Measurements from ENCODE around the gene PPP2R5E.
A peak's percentile ranks its signal among the peaks of the same experiment; 100 is the strongest.
"Not testable (repeated sequence)": the region's sequence is repeated elsewhere in the genome, so short reads cannot be mapped to it uniquely, and the experiment has no call there.

Gene PPP2R5E

DNA sequence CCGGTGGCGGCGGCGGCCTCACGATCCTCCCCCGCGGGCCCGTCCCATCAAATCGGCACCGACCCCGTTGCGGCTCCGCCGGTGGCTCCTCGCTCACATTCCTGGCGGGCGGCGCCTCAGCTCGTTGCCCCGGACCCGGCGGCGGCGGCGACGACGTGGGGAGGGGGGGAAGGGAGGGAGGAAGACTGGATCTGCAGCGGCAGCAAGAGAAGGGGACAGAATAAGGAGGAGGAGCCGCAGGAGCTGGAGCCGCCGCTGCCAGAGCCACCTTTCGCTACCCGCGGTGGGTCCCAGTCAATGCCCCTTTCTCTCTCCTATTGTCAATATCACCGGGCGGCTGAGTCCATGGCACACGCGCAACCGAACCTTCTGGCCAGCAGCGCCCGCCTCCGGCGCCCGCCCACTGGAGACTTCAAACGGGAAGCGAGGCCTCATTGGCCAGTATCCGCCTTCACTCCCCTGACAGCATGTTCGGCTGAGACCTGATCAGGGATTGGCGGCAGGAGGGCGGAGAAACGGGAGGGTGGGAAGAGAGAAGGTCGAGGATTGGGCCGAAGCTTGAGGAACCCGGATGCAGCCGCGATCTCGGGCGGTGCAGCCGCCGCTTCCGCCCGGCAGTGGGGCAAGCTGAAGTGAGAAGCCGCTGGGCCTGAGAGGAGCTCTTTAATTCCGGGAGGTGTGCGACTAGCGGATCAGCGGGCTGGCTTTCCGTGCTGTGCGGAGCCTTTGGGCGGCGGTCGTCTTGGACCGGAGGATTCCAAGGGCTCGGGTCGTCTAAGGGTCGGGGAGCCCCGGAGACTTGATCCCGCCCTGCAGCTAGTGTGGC is at the start of gene PPP2R5E:
Gene PPP2R5E, minus strand, starts transcription at position 378 of the 826 bp plus-strand sequence. CDS start 3,692 bp downstream, outside the sequence.
- peak; percentile 97 for DNase-seq

DNA sequence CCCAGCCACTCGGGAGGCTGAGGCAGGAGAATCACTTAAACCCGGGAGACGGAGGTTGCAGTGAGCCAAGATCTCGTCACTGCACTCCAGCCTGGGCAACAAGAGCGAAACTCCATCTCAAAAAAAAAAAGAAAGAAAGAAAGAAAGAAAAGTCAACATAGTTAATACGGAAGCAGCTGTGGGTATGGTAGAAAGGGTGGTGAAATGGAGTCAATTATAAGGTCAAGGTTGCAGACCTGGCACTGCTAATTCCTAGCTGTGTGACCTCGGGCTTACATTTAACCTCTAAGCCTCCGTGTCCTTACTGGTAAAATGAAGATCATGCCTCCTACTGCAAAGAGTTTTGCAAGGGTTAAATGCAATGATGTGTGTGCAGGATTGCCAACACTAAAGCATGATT is 39.9 kb upstream of the PPP2R5E start:
- not testable (repeated sequence) for DNase-seq

DNA sequence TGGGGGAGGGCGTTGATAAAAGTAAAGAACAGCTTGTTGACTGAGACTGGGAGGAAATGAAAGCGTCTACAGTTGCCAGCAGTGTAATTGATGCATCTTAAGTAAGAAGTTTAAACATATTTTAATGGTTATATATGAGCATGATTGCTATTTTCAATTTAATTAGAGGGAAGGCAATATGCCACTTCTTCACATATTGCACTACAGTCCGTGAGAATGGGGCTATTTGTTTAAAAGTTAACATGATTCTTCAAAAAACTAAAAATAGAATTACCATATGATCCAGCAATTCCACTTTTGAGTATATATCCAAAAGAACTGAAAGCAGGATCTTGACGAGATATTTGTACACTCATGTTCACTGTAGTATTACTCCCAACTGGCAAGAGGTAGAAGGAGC is 38.3 kb upstream of the PPP2R5E start:
- no peak for DNase-seq

DNA sequence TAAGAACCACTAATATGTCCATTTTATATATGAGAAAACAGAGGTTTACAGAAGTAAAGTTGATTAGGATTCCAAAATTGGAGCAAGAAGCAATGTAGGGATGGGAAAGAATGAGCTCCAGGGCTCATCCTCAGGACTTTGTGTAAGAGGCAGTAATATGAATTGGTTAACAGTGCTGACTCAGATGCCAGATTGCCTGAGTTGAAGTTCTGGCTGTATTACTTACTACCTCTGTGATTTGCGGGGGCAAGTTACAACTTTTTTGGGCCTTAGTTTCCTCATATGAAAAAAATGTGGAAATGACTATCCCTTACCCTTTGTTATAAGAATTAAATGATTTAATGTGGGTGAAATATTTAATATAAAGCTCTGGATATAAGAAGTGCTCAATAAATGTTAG is 35.1 kb upstream of the PPP2R5E start:
- DNase-seq: no peak

DNA sequence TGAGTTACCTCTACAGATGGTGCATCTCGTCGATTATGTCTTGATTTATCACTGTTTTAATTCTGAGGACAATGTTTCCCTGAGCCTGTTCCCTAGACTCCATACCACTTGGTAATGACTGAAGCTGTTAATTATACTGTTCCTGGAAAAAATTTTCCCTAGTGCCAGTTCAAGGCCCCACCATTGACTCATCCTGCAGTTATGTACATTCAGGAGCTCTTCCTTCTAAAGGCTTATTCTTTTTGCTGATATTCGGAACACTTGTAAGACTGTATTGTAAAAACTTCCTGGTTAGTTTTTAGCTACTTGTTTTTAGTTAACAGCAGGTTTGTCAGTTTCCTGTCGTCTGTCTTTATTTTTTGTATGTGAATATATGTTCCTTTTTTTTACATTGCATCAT is 30.4 kb upstream of the PPP2R5E start:
- DNase-seq: no peak

DNA sequence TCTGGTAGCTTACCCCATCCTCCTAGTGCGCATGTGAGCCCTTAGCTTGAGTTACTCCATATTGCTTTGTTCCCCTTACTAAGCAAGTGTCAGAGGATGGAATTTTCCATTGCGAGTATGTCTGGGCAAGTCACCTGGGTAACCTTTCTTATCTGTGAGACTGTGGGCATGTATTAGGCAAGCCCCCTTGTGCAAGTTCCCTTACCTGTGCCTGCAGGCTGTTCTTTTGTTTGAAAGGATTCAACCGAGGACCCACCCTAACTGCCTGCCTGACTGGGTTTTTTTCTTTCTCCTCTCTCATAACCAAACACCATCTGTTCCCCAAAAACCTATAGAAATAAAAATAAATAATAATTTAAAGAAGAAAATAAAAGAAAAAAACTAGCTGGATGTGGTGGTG is 22.3 kb upstream of the PPP2R5E start:
- no peak for DNase-seq

DNA sequence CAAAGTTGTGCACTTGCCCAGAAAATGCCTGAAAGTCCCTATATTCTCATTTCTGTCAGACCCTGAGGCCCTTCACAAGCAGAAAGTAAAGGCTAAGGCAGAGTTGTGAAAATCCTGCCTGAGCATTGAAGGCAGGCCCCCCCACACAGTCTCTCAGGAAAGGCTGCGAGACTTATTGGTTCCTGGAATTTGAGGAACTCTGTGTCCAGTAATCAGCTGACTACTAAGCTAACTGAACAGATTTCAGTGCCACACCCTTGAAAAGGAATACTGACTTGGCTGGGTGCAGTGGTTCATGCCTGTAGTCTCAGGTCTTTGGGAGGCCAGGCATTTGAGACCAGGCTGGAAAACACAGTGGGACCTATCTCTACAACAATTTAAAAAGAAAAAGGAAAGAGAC is 21.1 kb upstream of the PPP2R5E start:
- DNase-seq: no peak

DNA sequence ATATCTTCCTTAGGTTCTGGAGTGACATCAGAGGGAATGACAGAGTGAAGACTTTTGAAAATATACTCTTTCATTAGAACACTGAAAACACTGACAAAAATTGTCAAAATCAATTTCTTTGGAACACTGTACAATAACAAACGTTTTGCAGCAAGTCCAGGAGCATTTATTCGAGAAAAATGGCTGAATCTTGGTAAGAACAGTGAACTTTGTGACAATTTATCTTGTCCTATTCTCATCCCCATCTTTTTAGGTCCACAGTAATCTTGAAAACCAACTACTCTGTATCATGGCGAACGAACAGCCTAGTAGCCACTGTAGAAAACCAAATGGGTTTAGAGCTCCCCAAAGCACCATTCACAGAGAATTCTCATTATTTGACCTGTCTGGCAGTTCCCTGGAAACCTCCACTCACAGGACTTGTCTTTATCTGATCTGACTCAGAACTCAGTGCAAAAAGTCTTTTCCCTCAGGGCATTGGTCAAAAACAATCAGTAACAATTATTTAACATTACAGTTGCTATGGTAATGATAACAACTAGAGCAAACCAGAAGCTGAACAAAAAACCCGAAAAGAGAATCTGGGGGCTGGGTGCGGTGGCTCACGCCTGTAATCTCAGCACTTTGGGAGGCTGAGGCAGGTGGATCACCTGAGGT is 20.3 kb upstream of the PPP2R5E start:
- DNase-seq: peak; percentile 53

DNA sequence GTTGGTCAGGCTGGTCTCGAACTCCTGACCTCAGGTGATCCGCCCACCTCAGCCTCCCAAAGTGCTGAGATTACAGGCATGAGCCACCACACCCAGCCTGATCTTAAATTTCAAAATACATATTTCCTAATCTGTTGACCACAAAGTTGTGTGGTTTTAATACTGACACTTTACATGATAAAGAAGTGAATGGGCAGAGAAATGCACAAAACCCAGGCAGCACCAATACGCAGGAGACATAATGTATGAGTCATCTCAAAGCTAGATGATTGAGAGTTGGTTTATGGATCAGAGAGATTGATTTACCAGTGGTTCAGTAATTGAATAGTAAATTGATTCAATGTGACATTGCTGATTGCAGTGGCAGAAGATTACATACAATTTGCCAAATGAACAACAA is 19.2 kb upstream of the PPP2R5E start:
- DNase-seq: no peak

DNA sequence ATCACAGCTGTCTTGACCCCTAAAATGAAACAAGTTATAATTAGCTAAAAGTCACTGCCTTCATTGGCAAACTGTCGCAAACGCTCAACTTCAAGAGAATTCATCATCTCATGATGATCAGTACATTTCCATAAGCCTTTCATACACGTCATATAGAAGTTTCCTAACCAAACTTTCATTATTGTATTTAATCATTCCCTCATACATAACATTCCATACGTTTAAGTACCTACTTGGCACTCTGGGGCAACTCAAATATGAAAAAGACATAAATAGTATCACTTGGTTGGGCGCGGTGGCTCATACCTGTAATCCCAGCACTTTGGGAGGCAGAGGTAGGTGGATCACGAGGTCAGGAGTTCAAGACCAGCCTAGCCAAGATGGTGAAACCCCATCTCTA is 12.4 kb upstream of the PPP2R5E start:
- no peak for DNase-seq

DNA sequence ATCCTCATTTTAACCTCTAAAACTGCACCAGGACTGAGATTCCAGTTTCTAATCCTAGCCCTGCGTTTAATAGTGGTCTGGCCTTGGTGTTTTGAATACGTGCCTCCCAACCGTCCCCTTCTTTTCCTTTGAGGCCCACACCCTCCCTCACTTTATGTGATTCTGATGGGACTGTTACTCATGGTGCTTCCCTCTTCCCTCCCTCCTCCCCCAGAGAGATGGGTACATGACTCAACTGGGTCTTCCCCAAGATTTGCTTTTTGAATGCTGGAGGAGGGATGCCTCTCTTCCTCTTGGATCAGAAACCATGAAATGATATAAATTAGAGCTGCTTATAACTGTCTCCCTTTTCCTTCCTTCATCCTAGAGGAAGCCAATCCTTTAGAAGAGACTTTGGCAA is 8.2 kb upstream of the PPP2R5E start:
- no peak for DNase-seq

DNA sequence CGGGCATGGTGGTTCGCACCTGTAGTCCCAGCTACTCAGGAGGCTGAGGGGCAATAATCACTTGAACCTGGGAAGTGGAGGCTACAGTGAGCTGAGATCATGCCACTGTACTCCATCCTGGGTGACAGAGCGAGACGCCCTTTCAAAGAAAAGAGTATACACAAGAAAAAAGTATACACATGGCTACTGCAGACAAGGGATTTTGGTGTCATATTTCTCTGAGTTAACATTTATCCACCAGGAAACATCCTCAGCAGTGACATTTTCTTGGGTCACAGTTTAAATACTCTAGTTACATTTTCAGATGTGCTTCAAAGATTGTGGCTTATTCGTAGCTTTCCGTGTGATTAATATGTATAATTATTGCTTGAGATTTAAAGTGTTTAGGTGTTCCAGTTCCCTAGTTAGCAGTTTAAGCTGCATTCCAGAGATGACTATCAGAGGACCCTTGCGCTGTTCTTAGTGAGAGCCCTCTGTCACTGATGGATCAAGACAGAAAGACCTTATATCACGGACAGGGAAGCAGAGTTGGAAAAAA is 4.7 kb upstream of the PPP2R5E start:
- no peak for DNase-seq

DNA sequence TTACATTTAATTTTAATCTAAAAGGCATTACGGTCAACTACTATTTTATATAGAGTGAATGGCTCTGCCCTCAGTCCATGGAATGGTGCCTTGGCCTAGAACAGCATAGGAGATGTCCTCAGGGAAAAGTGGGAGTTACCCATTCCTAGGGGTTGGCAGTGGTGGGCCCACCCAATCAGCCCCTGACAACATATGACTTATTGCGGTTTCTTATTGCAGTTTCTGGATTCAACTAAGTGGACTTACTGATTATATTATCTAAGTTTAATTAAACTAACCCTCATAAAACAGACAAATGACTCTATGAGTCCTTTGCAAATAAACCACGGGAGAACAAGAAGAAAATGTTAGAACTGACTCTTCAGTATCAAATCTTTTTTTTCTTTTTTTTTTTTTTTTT is 2.3 kb upstream of the PPP2R5E start:
- DNase-seq: no peak

DNA sequence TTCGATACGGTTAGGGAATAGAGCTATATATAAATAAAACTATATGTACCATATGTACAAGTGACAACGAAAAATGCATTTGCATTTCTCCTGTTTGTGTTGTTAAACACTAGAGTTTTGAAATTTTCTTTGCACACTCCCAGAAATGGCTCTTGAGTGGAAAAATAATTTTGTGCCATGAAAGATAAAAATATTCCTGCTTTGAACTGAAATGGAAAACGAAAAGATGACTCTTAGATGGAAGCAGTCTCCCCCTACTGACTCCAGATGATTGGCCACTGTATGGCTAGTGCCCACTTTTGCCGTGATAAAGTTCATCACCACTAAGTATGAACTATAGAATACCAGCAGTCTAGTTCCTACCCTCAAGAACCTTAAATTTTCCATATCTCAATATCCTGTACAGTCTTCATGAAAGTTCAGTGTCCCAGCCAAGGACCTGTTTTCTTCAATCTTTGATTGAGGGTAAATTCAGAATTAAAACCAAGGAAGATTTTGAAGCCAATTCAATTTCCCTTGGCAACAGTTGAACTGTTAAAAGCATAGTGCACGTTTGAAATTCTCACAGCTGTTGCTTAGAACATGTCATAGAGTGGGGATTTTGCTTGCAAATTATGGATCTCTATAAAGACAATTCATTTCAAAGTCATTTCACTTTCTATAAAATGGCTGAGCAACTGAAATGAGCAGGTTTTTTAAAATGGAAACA is 1.6 kb upstream of the PPP2R5E start:
- DNase-seq: no peak

DNA sequence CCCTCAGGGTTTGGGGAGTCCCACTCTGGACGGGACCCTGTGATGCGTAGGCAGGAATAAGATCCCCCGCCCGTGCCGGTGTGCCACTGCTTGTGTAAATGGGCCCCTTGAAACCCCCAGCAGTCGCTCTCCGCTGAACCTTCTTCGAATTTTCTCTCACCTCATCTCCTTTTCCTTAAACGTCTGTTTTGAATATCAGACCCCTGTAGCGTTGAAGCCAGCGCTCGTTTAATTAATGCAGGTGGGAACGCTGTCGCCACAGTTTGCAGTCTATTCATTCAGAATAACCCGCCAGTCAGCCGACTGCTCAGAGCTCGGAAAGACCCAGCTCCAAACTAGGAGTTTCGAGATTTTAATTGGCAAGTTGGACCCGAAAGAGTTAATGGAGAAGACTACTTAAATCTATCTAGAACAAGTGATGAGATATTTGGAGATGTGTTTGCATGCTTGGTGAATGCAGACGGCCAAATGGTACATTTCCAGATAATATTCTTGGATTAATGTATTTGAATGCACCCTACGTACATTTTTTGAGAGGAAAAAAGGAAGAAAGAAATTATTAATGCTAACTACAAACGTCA is 739 bp upstream of the PPP2R5E start:
- no peak for DNase-seq

DNA sequence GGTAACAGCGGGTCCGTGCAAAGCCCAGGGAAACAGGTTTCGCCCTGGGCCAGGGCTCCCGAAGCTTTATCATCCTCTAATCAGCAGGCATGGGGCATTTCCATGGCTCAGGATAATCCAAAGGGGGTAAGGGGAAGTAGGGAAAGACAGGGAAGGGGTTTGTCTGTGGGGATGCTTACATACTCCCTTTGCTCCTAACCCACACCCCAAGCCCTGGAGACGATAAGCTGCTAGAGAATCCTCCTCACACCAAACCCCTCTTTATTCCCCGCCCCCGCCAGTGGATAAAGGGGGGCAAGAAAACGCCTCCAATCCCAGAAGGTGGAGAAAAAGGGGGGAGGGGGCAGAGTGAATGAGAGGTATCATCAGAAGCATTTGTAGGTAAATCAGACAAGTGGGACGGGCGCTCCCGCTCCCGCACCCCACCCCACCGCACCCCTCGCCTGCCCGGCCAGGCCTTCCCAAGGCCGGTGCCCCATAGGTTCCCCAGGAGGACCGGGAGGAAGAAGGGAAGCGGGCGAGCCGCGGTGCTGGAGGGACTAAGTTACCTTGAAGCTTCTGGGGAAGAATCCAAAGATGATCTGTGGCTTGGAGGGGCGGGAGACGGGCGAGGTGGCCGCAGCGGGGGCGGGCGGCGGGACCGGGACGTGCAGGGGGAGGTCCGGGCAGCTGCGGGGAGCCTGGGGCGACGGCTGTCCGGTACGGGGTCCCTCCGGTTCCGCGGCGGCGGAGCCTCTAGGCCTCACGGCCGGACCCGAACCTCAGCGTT is 762 bp downstream of the PPP2R5E start:
- DNase-seq: no peak

DNA sequence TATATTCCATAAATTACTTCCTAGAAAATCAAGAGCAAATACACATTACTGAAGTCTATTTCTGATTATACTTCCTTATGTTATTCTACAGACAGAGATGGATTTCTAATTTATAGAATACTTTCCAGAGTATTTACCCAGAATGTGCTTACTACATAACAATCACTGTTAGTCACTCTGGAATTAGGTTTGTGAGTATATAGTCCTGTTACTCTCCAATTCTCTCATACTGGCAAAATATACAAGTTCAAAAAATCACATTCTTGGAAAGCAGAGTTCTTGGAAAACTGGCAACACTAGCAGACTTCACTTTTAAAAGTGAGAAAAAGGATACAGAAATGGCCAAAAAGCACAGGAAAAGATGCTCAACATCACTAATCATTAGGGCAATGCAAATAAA is 7.3 kb downstream of the PPP2R5E start:
- no peak for DNase-seq

DNA sequence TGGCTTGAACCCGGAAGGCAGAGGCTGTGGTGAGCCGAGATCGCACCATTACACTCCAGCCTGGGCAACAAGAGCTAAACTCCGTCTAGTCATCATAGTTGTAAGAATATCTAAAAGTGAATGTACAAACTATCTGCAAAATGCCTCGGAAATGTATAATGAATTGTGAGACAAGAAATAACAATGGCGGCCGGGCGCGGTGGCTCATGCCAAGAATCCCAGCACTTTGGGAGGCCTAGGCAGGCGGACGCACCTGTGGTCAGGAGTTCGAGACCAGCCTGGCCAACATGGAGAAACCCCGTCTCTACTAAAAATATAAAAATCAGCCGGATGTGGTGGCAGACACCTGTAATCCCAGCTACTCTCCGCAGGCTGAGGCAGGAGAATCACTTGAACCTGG is 9.7 kb downstream of the PPP2R5E start:
- no peak for DNase-seq

DNA sequence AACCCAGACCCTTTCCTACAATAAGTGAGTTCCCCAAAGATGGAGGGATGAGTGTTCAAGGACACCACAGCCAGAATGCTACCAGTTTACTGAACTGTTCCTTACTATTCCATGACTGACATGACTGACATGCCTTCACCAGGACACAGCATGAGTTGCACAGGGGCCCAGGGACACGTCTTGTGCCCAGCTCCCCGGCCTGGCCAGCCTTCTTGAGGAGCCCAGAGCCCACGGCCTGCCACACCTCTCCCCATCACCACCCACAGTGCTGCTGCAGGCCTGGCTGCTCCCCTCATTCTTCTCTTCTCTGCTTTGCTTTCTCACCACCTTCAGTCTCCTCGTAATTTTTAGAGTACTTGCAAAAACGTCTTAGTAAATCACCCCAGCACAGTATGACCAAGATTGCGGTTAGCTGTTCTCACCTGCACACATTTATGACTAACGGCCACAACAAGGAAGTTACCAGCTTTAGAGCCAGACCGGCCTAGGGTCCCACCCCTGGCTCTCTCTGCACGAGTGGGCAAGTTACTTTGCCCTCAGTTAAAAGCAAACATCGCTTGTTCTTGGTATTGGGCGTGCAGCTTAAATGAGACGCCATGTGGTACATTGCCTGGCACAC is 18.5 kb downstream of the PPP2R5E start:
- DNase-seq: no peak

DNA sequence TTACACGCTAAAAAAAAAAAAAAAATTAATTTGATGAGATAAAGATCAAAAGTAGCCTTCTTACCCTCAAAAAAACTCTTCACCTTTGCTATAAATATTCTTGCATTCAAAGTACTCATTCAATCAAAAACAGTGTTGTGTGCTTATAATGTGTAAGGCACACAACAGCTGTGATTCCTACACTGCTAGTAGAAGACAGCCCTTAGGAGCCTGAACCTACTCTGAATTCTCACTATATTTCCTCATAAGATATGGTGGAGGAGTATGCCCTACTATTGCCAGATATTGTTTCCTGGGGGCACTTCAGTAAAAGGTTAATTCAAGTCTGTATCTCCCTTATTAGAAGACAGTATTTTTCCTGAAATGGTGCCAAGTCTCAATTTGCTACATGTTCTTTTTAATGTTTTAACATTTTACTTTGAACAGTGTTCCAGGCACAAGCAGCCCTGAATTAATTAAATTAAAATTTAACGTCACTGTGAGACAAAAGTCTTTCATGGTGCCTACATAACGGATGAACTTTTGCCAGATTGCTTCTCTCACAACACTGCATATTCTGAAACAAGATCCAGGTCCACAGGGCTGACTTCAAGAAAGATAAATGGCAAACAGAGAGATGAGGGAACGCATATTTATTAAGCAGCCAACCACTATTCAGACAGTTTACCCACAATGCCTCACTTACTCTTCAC is 19.3 kb downstream of the PPP2R5E start:
- DNase-seq: no peak

DNA sequence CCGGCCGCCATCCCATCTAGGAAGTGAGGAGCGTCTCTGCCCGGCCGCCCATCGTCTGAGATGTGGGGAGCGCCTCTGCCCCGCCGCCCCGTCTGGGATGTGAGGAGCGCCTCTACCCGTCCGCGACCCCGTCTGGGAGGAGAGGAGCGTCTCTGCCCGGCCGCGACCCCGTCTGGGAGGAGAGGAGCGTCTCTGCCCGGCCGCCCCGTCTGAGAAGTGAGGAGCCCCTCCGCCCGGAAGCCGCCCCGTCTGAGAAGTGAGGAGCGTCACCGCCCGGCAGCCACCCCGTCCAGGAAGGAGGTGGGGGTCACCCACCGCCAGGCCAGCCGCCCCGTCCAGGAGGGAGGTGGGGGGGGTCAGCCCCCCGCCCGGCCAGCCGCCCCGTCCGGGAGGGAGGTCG is 20.7 kb downstream of the PPP2R5E start:
- not testable (repeated sequence) for DNase-seq
